GM19328 (cell line): ENCODE results near the gene NRM.
"Not testable (repeated sequence)": the region's sequence is repeated elsewhere in the genome, so short reads cannot be mapped to it uniquely, and the experiment has no call there.

ENCODE experiments used
- ATAC-seq: cut with Tn5 transposase; IDR thresholded peaks from one replicate; pipeline ENCODE4 v1.9.1; 2021; ENCODE audit warnings: mild to moderate bottlenecking, moderate library complexity; ENCODE audit not compliant: unreplicated experiment

The NRM gene

DNA sequence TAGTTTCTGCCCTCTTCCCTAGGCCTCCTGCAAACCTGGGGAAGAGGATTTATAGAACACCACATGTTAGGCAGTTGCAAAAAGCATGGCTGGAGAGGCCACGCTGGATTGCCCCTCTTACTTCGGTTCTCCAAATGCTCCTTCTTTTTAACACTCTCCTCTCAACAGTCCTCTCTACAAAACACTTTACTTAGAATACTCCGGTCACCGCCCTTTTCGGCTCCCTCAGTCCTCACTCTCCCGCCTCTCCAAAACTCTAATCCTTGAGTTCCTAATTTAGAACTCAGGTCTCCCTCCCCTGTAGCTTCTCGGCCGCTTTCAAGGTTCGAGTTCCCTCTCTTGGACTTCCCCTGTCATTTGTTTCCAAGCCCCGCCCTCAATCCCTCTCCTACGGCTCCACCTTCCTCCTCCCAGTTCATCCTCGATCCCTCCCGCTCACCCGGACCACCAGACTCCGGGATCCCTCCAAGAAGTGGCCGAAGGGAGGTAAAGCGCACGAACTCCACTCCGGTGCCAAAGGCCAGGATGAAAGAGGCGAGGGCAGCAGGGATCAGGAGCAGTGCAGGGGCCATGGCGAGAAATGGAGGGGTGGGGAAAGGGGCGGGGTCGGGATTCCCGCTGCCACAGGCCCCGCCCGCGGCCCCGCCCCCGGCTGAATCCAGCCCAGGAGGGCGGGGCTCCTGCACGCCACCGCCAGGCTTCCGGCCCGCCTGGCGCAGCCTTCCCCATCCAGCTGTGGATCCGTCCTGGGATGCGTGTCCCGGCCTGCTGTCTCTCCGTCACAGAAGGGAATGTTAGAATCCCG lies at the start of gene NRM:
NRM (minus strand) TSS at position 582 of the 805 bp plus-strand sequence; CDS start at position 572, 10 bp downstream.
- no peak for ATAC-seq

GRCh38 chr6:30740540-30740870 lies 49.7 kb upstream of the NRM start:
- no peak for ATAC-seq

DNA sequence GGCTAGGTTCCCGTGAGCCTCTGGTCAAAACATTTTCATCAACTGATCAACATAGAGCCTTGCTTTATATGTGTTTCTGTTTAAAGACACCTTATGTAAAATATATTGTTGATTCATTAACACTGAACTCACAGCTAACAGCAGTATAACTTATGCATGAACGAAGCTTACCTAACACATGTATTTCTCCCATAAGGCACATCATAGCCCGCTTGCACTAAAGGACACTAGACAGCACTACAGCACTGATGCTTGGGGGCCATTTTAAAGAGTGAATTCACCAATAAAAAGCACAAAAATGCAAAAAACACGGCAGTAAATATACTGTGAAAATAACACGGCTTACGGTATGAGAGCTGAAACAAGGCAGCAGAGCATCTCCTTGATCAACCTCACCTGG lies 47.7 kb upstream of the NRM start:
- ATAC-seq = no peak

DNA sequence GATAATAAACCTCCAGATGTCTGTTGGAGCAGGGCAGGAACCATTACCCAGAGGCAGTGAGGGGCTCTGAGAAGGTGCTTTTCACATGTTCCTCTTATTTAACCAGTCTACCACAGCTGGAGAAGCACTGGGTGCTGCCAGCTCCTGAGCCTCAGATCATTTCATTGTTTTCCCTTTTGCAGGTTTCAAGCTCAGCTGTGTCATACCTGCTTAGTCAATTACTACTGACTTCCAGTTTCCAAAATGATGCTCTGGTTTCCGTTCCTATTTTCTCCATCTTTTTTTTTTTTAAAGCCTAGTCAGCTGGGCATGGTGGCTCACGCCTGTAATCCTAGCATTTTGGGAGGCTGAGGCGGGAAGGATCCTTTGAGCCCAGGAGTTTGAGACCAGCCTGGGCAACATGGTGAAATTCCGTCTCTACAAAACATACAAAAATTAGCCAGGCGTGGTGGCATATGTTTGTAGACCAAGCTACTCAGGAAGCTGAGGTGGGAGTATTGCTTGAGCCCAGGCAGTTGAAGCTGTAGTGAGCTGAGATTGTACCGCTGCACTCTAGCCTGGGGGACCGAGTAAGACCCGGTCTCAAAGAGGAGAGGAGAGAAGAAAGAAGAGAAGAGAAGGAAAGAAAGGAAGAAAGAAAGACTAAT lies 45.0 kb upstream of the NRM start:
- no peak for ATAC-seq

GRCh38 chr6:30732237-30732943 lies 41.6 kb upstream of the NRM start:
- ATAC-seq = no peak

DNA sequence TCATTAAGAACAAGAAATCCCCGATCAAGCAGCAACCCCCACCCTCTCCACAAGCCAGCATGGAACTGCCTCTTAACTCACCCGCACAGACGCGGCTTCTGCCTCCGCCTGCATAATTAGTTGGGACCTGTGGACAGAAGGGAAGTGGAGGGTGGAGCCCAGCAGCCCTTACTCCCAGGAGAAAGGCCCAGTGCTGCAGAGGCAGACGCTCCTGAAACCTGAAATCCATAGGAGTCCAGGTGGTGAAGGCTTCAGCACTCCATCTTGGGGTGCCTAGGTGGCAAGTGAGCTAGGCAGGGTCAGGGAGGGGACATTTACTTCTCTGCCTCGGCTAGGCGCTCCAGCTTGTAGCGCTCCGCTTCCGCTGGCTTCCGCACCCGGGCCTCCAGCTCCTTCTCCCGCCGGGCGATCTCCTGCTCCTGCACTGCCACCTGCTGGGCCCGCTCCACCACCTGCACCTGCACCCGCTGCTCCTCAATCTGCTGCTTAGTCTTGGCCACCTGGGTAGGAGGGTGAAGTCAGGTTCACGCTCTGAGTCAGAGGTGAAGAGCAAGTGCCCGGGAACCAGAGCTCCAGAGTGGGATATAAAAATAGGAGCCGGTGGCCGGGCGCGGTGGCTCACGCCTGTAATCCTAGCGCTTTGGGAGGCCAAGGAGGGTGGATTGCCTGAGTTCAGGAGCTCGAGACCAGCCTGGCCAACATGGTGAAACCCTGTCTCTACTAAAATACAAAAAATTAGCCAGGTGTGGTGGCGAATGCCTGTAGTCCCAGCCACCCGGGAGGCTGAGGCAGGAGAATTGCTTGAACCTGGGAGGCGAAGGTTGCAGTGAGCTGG lies 40.0 kb upstream of the NRM start:
- no peak for ATAC-seq

- ATAC-seq = no peak
Measured at GRCh38 chr6:30727920-30728553, 37.3 kb upstream of the NRM start.

GRCh38 chr6:30726506-30727413 lies 36.0 kb upstream of the NRM start:
- ATAC-seq = no peak

- ATAC-seq = no peak
Measured at GRCh38 chr6:30725713-30726505, 35.1 kb upstream of the NRM start.

DNA sequence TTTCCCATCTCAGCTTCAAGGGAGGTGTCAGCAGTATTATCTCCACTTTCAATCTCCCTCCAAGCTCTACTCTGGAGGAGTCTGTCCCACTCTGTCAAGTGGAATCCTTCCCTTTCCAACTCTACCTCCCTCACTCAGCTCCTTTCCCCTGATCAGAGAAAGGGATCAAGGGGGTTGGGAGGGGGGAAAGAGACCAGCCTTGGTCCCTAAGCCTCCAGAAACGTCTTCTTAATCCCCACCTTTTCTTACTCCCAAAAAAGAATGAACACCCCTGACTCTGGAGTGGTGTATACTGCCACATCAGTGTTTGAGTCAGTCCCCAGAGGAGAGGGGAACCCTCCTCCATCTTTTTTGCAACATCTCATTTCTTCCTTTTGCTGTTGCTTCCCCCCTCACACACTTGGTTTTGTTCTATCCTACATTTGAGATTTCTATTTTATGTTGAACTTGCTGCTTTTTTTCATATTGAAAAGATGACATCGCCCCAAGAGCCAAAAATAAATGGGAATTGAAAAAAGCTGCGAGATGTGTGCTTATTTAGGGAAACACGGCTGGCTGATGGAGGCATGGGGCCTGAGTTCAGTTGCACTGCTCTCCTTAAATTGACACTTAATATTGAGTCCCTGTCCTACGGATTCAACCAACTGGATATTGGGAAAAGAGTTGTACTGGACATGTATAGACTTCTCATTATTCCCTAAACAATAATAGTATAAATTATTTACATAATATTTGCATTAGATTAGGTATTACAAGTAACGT lies 34.3 kb upstream of the NRM start:
- no peak for ATAC-seq

DNA sequence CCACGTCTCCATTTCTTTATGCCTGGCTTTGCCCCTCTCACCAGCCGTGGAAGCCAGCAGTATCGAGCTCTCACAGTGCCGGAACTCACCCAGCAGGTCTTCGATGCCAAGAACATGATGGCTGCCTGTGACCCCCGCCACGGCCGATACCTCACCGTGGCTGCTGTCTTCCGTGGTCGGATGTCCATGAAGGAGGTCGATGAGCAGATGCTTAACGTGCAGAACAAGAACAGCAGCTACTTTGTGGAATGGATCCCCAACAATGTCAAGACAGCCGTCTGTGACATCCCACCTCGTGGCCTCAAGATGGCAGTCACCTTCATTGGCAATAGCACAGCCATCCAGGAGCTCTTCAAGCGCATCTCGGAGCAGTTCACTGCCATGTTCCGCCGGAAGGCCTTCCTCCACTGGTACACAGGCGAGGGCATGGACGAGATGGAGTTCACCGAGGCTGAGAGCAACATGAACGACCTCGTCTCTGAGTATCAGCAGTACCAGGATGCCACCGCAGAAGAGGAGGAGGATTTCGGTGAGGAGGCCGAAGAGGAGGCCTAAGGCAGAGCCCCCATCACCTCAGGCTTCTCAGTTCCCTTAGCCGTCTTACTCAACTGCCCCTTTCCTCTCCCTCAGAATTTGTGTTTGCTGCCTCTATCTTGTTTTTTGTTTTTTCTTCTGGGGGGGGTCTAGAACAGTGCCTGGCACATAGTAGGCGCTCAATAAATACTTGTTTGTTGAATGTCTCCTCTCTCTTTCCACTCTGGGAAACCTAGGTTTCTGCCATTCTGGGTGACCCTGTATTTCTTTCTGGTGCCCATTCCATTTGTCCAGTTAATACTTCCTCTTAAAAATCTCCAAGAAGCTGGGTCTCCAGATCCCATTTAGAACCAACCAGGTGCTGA lies 33.3 kb upstream of the NRM start:
- ATAC-seq = not testable (repeated sequence)

DNA sequence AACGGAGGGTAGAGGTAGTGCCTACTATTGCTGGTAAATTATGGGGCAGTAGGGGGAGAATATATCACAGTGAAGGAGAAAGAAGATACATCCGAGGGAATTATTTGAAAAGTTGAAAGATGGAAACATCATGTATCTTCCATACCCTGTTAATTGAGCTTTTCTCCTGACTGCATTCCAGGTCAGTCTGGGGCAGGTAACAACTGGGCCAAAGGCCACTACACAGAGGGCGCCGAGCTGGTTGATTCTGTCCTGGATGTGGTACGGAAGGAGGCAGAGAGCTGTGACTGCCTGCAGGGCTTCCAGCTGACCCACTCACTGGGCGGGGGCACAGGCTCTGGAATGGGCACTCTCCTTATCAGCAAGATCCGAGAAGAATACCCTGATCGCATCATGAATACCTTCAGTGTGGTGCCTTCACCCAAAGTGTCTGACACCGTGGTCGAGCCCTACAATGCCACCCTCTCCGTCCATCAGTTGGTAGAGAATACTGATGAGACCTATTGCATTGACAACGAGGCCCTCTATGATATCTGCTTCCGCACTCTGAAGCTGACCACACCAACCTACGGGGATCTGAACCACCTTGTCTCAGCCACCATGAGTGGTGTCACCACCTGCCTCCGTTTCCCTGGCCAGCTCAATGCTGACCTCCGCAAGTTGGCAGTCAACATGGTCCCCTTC lies 32.5 kb upstream of the NRM start:
- not testable (repeated sequence) for ATAC-seq

DNA sequence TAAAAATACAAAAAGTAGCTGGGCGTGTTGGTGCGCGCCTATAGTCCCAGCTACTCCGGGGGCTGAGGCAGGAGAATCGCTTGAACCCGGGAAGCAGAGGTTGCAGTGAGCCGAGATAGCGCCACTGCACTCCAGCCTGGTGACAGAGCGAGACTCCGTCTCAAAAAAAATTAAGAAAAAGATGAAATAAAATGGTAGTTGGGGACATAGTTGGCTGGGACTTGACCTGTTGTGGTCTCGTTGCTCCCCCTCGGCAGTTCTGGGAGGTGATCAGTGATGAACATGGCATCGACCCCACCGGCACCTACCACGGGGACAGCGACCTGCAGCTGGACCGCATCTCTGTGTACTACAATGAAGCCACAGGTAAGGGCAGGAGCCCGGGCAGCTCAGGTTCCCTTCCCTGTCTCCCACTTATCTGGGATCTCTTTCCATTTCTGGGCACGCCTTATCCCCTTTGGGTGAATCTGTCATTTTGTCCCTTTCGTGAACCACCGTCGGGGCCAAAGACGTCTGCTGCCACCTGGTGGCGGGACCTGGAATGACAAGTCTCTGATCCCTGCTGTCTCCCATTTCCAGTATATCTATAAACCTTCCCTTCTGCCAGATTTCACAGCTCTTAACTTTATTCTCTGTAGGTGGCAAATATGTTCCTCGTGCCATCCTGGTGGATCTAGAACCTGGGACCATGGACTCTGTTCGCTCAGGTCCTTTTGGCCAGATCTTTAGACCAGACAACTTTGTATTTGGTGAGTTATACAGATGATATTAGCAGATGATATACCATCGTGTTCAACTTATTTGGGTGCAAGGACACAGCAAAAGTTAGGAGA lies 31.7 kb upstream of the NRM start:
- no peak for ATAC-seq

- not testable (repeated sequence) for ATAC-seq
Measured at GRCh38 chr6:30722025-30722279, 31.2 kb upstream of the NRM start.

GRCh38 chr6:30721198-30722024 lies 30.6 kb upstream of the NRM start:
- peak; percentile 30 for ATAC-seq
